Neuron (in vitro differentiated cells): ENCODE results near the gene SLC49A3.
A peak's percentile ranks its signal among the peaks of the same experiment; 100 is the strongest.
"Not testable (repeated sequence)": the region's sequence is repeated elsewhere in the genome, so short reads cannot be mapped to it uniquely, and the experiment has no call there.

Experiments
- H2AFZ ChIP-seq: one replicate; pipeline ENCODE4 v1.6.1; 2013; ENCODE audit warnings: low read depth, mild to moderate bottlenecking, inconsistent platforms, low read length, moderate library complexity
- H3K27me3 ChIP-seq: one replicate; pipeline ENCODE4 v1.6.1; 2013; ENCODE audit warnings: low read length; ENCODE audit not compliant: insufficient read depth
- H3K36me3 ChIP-seq: one replicate; pipeline ENCODE4 v1.6.1; 2013; ENCODE audit warnings: low read length; ENCODE audit not compliant: insufficient read depth
- H3K4me1 ChIP-seq: one replicate; pipeline ENCODE4 v1.6.1; 2013; ENCODE audit warnings: low read length; ENCODE audit not compliant: insufficient read depth
- H3K4me3 ChIP-seq: 2 replicates; pipeline ENCODE4 v1.5.1; 2013; ENCODE audit warnings: mild to moderate bottlenecking, low read length, moderate library complexity
- H3K9me3 ChIP-seq: one replicate; pipeline ENCODE4 v1.6.1; 2013; ENCODE audit warnings: low read length

Gene SLC49A3

GRCh38 chr4:668219-668618, 20.7 kb downstream of the SLC49A3 start:
- not testable (repeated sequence) for H3K4me3 ChIP-seq, H2AFZ ChIP-seq, H3K9me3 ChIP-seq, H3K4me1 ChIP-seq
- H3K36me3 ChIP-seq: peaks cover 17% of the 10 kb centered on the region
- H3K27me3 ChIP-seq: peaks cover 21% of the 10 kb centered on the region

GRCh38 chr4:667545-667925, 21.4 kb downstream of the SLC49A3 start:
- H3K27me3 ChIP-seq: peaks cover 25% of the 10 kb centered on the region
- no peaks in the 10 kb centered on the region for H3K4me1 ChIP-seq
- H3K9me3 ChIP-seq: peaks cover 2% of the 10 kb centered on the region
- no peak overlapping the region for H2AFZ ChIP-seq
- H3K4me3 ChIP-seq: no peak overlapping the region
- H3K36me3 ChIP-seq: peaks cover 17% of the 10 kb centered on the region

GRCh38 chr4:666822-667544, 22.0 kb downstream of the SLC49A3 start:
- no peaks in the 10 kb centered on the region for H3K4me1 ChIP-seq
- H2AFZ ChIP-seq: no peak overlapping the region
- peaks cover 25% of the 10 kb centered on the region for H3K27me3 ChIP-seq
- peaks cover 12% of the 10 kb centered on the region for H3K36me3 ChIP-seq
- H3K9me3 ChIP-seq: peaks cover 6% of the 10 kb centered on the region
- no peak overlapping the region for H3K4me3 ChIP-seq

GRCh38 chr4:666436-666810, 22.5 kb downstream of the SLC49A3 start:
- Histone ChIP-seq H3K4me3 (no peak overlapping the region), H3K9me3 (peaks cover 6% of the 10 kb centered on the region), H3K4me1 (no peaks in the 10 kb centered on the region), H2AFZ (no peak overlapping the region), H3K27me3 (peaks cover 25% of the 10 kb centered on the region), H3K36me3 (peaks cover 8% of the 10 kb centered on the region)

- H3K4me3 ChIP-seq: no peak overlapping the region
- H2AFZ ChIP-seq: no peak overlapping the region
- peaks cover 4% of the 10 kb centered on the region for H3K36me3 ChIP-seq
- H3K9me3 ChIP-seq: peaks cover 6% of the 10 kb centered on the region
- no peaks in the 10 kb centered on the region for H3K4me1 ChIP-seq
- H3K27me3 ChIP-seq: peaks cover 25% of the 10 kb centered on the region
Measured at GRCh38 chr4:665751-666435, 23.1 kb downstream of the SLC49A3 start.

GRCh38 chr4:665381-665750, 23.6 kb downstream of the SLC49A3 start:
- Histone ChIP-seq H3K4me1 (no peaks in the 10 kb centered on the region), H3K4me3 (no peak overlapping the region), H3K27me3 (peaks cover 25% of the 10 kb centered on the region), H3K36me3 (no peaks in the 10 kb centered on the region), H3K9me3 (peaks cover 6% of the 10 kb centered on the region), H2AFZ (no peak overlapping the region)

GRCh38 chr4:664713-665231, 24.2 kb downstream of the SLC49A3 start:
- Histone ChIP-seq H3K27me3 (peaks cover 25% of the 10 kb centered on the region), H3K36me3 (no peaks in the 10 kb centered on the region), H3K4me3 (no peak overlapping the region), H3K4me1 (no peaks in the 10 kb centered on the region), H2AFZ (no peak overlapping the region), H3K9me3 (peaks cover 7% of the 10 kb centered on the region)

GRCh38 chr4:663438-664428, 25.2 kb downstream of the SLC49A3 start:
- Histone ChIP-seq H3K36me3 (no peaks in the 10 kb centered on the region), H3K4me3 (peak overlapping the region; percentile 12), H3K9me3 (peaks cover 8% of the 10 kb centered on the region), H3K27me3 (peaks cover 25% of the 10 kb centered on the region), H2AFZ (peak overlapping the region; percentile 55), H3K4me1 (no peaks in the 10 kb centered on the region)

- H3K9me3 ChIP-seq: peaks cover 8% of the 10 kb centered on the region
- peaks cover 25% of the 10 kb centered on the region for H3K27me3 ChIP-seq
- H3K36me3 ChIP-seq: no peaks in the 10 kb centered on the region
- peak overlapping the region; percentile 55 for H2AFZ ChIP-seq
- no peaks in the 10 kb centered on the region for H3K4me1 ChIP-seq
- no peak overlapping the region for H3K4me3 ChIP-seq
Measured at GRCh38 chr4:663046-663437, 25.9 kb downstream of the SLC49A3 start.

- no peak overlapping the region for H3K4me3 ChIP-seq
- H3K4me1 ChIP-seq: no peaks in the 10 kb centered on the region
- H3K27me3 ChIP-seq: peaks cover 25% of the 10 kb centered on the region
- H3K36me3 ChIP-seq: no peaks in the 10 kb centered on the region
- peaks cover 8% of the 10 kb centered on the region for H3K9me3 ChIP-seq
- H2AFZ ChIP-seq: no peak overlapping the region
Measured at GRCh38 chr4:661881-662761, 26.8 kb downstream of the SLC49A3 start.

GRCh38 chr4:661231-661630, 27.7 kb downstream of the SLC49A3 start:
- Histone ChIP-seq H3K27me3 (peaks cover 25% of the 10 kb centered on the region), H3K9me3 (peaks cover 8% of the 10 kb centered on the region), H3K4me3 (no peak overlapping the region), H2AFZ (no peak overlapping the region), H3K36me3 (no peaks in the 10 kb centered on the region), H3K4me1 (no peaks in the 10 kb centered on the region)

GRCh38 chr4:660401-660800, 28.6 kb downstream of the SLC49A3 start:
- H3K4me3 ChIP-seq: no peak overlapping the region
- no peaks in the 10 kb centered on the region for H3K36me3 ChIP-seq
- peaks cover 8% of the 10 kb centered on the region for H3K9me3 ChIP-seq
- peaks cover 25% of the 10 kb centered on the region for H3K27me3 ChIP-seq
- no peak overlapping the region for H2AFZ ChIP-seq
- no peaks in the 10 kb centered on the region for H3K4me1 ChIP-seq
